ENCODE data around the gene HSPB9.

- TF ChIP-seq CTCF (IDR thresholded peaks at IDR 0.05) = no peak
- TF ChIP-seq POLR2A (IDR thresholded peaks at IDR 0.05) = no peak
Observed at GRCh38 chr17:42088736-42089135, 33.9 kb upstream of the HSPB9 start.
